Ovary (tissue), 3 donors: ENCODE measurements around the gene MS4A2.

Experiments
- POLR2A ChIP-seq: fragments of 450-650 bp; IDR thresholded peaks from one replicate; pipeline ENCODE4 v1.6.1; 2017; ENCODE audit warnings: antibody characterized with exemption, mild to moderate bottlenecking, moderate library complexity
- TF ChIP-seq, protein P1 (sequence below), 3 donors: fragments of 450-650 bp in 2 of 3; fragments of 200-600 bp in 1 of 3; IDR thresholded peaks; one replicate each; pipeline versions ENCODE4 v1.5.1 to v1.8.0; 2016 to 2022; ENCODE audit warnings: antibody characterized with exemption in 3 of 3, mild to moderate bottlenecking in 1 of 3
- donor health status: DM: no; HTN: no; CAD: no.

DNA sequence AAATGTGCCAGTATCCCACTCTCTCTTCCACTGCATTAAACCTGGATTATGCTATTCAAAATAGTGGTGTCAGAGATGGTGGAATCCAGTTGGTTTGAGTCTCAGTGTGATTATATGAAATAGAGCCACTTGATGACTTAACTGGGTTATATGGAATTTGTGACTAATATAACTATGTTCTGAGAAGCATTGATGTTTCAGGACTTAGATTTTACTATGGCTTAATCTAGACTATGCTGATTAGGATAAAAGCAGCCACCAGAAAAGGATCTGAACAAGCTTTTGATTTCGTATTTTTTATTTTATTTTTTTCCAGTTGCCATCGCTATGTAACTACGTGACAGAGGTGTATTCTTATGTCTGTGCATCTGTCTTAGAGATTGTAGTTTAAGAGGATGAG is 55.3 kb downstream of the MS4A2 start:
- TF ChIP-seq, protein P1, sequence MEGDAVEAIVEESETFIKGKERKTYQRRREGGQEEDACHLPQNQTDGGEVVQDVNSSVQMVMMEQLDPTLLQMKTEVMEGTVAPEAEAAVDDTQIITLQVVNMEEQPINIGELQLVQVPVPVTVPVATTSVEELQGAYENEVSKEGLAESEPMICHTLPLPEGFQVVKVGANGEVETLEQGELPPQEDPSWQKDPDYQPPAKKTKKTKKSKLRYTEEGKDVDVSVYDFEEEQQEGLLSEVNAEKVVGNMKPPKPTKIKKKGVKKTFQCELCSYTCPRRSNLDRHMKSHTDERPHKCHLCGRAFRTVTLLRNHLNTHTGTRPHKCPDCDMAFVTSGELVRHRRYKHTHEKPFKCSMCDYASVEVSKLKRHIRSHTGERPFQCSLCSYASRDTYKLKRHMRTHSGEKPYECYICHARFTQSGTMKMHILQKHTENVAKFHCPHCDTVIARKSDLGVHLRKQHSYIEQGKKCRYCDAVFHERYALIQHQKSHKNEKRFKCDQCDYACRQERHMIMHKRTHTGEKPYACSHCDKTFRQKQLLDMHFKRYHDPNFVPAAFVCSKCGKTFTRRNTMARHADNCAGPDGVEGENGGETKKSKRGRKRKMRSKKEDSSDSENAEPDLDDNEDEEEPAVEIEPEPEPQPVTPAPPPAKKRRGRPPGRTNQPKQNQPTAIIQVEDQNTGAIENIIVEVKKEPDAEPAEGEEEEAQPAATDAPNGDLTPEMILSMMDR (IDR thresholded peaks at IDR 0.05): no peak
- no peak for TF ChIP-seq POLR2A
